A673 (cell line): ENCODE results near the gene PPA2.

Experiments used
- EZH2 ChIP-seq: fragments of 200-600 bp; sonication (generic); IDR thresholded peaks from 2 replicates; pipeline ENCODE4 v1.6.1; 2017; ENCODE audit warnings: borderline replicate concordance, low read depth, mild to moderate bottlenecking, mixed read lengths, antibody characterized with exemption, low read length; ENCODE audit not compliant: poor library complexity, severe bottlenecking
- TF ChIP-seq, protein P1 (sequence below): fragments of 300-800, 200-600 bp; sonication (generic); conservative IDR thresholded peaks from 2 replicates; pipeline ENCODE4 v1.5.1; 2017; ENCODE audit warnings: low read depth, mild to moderate bottlenecking, antibody characterized with exemption, low read length, moderate library complexity, mixed read lengths

DNA sequence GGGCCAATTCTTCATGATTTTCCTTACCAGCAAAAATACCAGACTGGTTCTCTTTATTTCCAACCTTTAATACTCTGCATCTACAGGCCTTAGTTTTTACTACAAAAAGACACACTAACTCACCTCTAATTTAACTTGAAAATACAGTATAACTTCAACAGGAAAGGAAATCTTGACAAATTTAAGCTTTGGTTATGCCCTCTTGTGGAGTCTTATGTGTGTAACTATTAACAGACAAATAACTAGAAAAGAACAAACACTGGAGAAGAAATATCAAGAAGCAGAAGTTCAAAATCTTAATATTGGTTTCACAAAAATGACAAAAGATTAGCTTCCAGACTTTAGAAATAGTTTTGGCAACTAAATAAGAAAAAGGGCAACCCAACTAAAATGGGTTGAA lies 33.0 kb downstream of the PPA2 start:
- TF ChIP-seq, protein P1, sequence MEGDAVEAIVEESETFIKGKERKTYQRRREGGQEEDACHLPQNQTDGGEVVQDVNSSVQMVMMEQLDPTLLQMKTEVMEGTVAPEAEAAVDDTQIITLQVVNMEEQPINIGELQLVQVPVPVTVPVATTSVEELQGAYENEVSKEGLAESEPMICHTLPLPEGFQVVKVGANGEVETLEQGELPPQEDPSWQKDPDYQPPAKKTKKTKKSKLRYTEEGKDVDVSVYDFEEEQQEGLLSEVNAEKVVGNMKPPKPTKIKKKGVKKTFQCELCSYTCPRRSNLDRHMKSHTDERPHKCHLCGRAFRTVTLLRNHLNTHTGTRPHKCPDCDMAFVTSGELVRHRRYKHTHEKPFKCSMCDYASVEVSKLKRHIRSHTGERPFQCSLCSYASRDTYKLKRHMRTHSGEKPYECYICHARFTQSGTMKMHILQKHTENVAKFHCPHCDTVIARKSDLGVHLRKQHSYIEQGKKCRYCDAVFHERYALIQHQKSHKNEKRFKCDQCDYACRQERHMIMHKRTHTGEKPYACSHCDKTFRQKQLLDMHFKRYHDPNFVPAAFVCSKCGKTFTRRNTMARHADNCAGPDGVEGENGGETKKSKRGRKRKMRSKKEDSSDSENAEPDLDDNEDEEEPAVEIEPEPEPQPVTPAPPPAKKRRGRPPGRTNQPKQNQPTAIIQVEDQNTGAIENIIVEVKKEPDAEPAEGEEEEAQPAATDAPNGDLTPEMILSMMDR, result no peak; the same call in 1 of the 2 replicates
- TF ChIP-seq EZH2, result no peak
